Middle frontal gyrus (tissue), 1 donor: ENCODE measurements around the gene KRTAP12-4.
"Not testable (repeated sequence)": the region's sequence is repeated elsewhere in the genome, so short reads cannot be mapped to it uniquely, and the experiment has no call there.

Experiments used
- DNase-seq: peaks from one replicate; pipeline ENCODE4 v3.0.0-alpha.2; 2015; ENCODE audit warnings: low spot score; ENCODE audit errors: extremely low spot score

Gene KRTAP12-4

GRCh38 chr21:44613386-44614155, 40.9 kb downstream of the KRTAP12-4 start:
- DNase-seq: no peak

- no peak for DNase-seq
These were observed 41.7 kb downstream of the KRTAP12-4 start for GRCh38 chr21:44612669-44613229.

- no peak for DNase-seq
These were observed 42.4 kb downstream of the KRTAP12-4 start, which contains the start of gene KRTAP10-8 for GRCh38 chr21:44612029-44612486. KRTAP10-8 (plus strand) TSS chr21:44612079; CDS start chr21:44612101, 22 bp downstream.

GRCh38 chr21:44611551-44611950, 42.9 kb downstream of the KRTAP12-4 start:
- DNase-seq: no peak

- DNase-seq: not testable (repeated sequence)
These were observed 44.2 kb downstream of the KRTAP12-4 start for GRCh38 chr21:44610157-44610843.

- DNase-seq: no peak
These were observed 45.3 kb downstream of the KRTAP12-4 start for GRCh38 chr21:44609193-44609592.

- no peak for DNase-seq
These were observed 48.0 kb downstream of the KRTAP12-4 start for GRCh38 chr21:44606495-44606894.
